ENCODE measurements around the gene TBC1D22A.
A peak's percentile ranks its signal among the peaks of the same experiment; 100 is the strongest.

Gene TBC1D22A

DNA sequence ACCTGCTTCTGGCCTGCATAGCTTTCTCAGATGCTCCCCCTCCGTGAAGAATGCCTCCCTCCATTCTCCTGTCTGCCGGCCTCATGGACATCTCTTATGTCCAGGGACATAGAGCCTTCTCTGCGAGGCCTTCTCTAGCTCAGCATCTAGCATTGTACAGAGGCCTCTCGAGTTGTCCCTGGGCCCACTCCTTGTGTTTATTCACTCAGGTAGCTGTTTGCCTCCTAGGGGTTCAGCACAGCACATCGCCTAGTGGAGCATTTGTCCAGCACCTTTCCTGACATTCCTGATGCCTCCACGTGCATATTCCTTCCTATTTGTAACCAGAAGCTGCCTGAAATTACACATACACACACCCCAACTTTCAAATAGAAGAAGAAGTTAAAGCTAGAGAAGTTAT is 101.3 kb downstream of the TBC1D22A start:
- no peak for DNase-seq

DNA sequence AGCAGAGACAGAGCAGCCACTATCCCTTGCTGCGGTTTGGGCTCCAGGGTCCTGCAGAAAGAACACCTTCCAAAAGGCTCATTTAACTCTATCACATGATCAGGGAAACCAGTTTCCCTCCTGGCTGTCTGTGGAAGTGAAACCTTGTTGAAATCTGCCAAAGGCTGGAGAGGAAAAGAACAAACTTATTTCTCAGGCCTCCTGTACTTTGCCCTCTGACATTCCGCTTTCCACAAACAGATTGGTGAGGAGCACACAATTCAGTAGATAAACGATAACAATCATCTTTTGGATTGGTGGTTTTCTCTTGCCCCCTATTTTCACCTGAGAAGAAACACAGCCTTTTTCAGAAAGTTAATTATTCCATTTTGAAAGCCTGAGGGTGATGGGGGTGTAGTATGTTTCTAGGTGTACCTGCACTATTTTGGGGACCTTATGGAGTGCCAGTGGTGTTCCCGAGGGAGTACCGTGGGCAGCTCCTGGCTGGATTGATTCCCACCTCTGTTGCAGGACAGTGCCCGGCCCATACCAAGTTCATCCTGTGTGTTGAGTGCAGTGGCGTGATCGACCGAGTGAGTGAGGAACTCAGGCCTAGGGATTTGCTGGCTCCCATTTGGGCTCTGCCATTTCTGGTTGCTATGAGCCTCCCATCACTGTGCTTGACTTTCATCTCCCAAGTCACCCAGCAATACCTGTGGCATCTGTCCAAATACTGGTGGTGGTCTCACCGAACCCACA is 102.0 kb downstream of the TBC1D22A start:
- DNase-seq, result no peak

DNA sequence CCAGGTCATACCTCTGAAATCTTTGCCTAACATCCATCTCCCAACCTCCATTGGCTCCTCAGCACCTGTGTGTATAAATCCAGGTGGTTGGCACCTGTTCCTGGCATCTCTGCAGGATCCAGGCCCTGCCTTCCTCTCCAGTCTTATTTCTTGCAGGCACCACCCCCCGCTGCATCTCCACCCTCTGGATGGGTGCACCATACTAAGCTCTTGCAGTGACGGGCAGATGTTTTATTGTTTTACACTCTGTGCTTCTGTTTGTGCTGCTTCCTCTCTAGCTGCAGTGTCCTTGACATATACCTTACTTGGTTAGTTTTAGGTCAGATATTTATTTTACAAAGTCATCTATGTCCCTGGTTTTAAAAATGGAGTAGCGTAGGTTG is 102.6 kb downstream of the TBC1D22A start:
- no peak for DNase-seq

- no peak for DNase-seq
These were observed 103.2 kb downstream of the TBC1D22A start for GRCh38 chr22:46865642-46866041.

GRCh38 chr22:46866591-46866990 is 104.1 kb downstream of the TBC1D22A start:
- DNase-seq, result no peak

DNA sequence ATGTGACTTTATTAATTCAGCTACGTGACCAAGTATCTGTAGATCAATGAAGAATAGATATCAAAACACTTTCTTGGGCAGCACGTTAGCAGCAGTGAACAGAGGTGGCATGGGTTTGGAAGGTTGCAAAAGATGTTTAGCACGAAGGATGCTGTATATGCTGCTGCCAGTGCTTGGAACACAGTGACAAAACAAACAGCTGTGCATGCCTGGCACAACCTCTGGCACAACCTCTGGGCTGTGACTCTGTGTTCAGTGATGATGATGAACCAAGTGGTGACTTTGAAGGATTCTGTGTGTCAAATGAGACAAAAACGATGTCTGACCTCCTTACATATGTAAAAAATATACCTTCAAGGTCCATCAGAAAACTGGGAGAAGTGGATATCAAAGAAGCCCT is 104.7 kb downstream of the TBC1D22A start:
- no peak for DNase-seq

DNA sequence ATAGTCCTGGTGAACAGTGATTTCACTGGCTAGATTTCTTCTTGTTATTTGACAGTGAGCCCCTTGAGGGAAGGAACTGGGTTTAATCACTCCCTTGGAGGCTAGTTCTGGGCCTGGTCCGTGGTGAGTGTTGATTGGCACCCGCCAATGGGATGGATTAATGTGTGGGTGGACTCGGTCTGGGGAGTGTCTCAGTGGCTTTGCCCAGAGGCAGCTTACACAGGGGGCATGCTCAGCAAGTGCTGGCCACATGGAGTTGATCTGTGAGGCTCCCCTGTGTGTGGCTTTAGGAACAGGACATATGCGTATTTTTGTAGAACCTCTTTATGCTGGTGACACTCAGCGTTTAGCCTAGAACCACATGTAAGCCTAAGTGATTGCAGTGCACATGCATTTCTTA is 106.9 kb downstream of the TBC1D22A start:
- no peak for DNase-seq

GRCh38 chr22:46869831-46870441 is 107.5 kb downstream of the TBC1D22A start:
- no peak for DNase-seq

DNA sequence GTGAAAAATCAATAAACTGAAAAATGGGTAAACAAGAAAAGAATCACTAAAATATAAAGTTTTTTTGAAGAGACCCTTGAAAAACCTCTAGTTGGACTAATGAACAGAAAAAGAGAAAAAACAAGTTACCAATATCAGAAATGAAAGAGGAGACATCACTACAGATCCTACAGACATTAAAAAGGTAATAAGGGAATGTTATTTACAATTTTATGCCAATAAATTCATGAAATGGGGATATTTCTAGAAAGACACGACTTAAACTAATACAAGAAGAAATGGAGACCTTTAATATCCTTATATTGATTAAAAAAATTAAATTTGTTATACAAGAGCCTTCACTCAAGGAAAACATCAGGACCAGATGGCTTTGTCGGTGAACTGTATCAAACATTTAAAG is 109.4 kb downstream of the TBC1D22A start:
- no peak for DNase-seq

DNA sequence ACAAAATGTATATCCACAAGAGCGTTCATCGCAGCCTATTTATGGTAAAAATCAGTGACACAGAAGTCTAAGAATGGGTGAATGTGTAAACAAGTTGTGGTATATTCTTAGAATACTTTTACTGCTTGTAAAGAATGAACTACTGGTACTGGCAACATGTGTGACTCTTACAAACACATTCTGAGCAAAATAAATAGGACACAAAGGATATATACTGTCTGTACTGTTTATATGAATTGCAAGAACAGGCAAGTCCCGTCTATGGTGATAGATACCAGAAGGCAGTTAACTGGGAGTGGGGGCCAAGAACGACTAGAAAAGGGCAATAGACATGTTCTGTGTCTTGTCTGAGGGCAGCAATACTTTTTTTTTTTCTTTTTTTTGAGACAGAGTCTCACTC is 112.6 kb downstream of the TBC1D22A start:
- no peak for DNase-seq

DNA sequence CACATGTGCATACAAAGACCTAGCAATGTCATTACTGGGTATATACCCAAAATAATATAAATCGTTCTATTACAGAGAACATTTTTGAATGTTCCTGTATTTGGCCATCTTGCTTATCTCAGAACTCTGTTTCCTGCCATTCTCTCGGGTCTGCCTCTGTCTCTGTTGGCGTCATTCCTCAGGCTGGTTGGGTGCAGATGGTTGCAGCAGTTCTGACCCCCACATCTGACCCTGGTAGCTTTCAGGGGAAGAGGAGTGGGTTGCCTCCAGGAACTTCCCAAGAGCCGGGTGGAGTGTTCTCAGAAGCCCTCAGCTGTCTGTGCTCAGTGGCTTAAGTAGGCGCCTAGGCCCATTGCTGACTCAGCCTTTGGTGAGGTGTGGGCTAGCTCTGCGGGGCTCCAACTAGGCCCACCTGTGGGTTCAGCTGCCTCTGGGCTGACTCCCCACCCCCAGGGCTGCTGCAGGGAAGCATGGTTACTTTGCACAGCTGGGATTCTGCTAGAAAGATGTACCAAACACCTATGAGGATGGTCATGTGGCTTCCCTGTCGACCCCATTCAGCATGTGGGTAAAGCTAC is 114.0 kb downstream of the TBC1D22A start:
- DNase-seq, result no peak

- DNase-seq, result no peak
These were observed 115.9 kb downstream of the TBC1D22A start for GRCh38 chr22:46878191-46878948.

- peak; percentile 66 for DNase-seq
These were observed 116.6 kb downstream of the TBC1D22A start for GRCh38 chr22:46879083-46879482.

DNA sequence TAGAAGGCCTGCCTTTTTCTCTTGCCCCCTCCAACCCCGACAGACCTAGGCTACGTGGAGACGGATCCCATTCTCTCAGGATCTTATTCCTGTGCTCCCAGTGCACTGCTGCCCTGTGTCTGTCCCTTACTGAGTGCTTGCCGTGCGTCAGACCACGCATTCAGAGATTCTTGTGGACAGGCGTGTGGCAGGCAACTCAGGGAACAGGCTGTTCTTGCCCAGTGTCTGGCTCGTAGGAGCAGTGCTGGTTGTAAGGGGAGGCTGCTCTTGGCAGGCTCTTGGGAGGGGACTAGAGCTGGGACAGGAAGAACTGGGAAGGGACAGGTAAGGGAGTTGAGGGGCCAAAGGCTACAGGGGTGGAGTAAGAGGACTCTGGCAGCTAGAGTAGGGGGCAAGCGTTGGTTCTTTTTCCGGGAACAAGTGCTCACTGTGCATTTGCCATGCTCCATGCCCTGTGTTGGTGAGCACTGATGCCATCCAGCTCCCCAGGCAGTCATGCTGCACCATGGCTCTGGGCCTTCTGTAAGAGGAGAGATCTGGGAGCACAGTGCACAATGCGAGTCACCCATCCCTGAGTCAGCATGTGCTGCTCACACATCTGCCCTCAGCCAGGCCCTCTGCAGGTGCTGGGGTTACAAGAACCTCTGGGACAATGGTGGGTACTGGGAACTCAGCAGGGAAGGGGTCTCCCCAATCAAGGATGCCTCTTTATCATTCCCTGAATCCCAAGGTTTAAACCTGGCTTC is 119.1 kb downstream of the TBC1D22A start:
- DNase-seq, result no peak

DNA sequence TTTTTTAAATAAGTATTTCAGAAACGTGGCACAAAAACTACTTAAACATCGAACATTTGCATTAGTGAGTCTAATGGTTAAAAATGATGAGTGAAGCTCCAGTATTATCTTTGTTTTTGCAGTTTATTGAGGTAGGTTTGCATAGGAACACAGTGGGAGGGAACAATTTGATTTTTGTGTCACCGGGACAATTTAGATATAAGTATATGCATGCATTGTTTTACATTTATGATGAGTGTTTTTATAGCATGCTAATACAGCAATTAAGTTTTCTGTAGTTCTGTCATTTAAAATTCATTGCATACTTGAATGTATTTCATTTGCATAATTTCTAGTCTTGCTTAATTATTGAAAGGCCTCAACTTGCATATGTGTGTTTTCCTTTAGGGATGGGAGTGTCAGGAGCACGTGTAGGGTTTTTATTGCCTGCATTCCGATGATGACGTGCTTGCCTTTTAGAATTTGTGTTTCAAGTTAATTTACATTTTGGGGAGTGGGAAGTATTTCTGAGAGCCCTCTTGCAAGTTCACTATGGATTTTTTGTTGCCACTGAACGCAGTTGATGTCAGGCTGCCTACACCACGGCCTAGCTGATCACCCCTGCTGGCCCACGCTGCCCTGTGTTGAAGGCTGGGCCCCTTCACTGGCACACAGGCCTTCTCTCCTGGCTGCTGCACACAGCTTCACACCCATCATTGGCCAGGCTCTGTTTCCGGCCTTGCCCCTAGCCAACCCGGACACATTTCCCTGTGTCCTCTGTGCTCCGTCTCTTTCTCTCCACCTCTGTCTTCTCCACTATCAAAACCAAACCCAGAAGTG is 120.9 kb downstream of the TBC1D22A start:
- no peak for DNase-seq

DNA sequence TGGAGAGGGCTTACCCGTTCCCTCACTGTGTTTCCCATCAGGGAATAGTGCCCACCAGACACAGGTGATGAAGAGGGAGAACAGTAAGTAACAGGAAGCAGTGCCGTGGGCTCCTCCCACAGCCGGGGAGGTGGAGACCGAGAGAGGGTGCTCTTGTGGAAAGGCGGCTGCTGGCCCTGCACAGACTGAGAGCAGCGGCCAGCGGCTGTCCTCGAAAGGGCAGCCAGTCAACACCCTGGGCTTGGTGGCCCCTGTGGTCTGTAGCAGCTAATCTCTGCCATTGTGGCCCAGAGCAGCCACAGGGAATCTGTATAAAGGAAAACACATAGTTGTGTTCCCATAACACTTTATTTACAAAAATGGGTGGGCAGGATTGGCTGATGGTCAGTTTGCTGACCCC is 121.9 kb downstream of the TBC1D22A start:
- DNase-seq, result no peak

DNA sequence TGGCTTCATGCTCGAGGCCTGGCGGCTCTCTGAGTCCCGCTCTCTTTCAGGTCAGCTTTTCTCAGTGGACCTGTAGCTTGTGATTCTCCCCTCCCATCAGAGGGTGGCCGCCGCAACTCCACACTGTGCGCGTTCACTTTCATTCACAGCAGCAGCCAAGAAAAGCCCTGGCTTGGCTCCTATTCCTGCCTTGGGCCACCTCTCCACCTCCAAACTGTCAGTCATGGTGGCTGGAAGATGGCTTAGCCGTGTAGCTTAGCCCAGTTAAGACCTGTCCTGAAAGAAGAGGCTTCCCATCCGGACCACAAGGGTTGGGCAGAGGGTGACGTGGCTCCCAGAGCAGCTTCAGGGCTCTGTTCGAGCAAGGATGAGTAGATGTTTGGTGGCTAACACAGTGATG is 125.5 kb downstream of the TBC1D22A start:
- DNase-seq, result no peak

- DNase-seq, result no peak
These were observed 128.4 kb downstream of the TBC1D22A start for GRCh38 chr22:46890819-46891218.

- no peak for DNase-seq
These were observed 129.0 kb downstream of the TBC1D22A start for GRCh38 chr22:46891382-46891951.

GRCh38 chr22:46892866-46893265 is 130.4 kb downstream of the TBC1D22A start:
- DNase-seq, result no peak

GRCh38 chr22:46893281-46894020 is 131.0 kb downstream of the TBC1D22A start:
- DNase-seq, result no peak
